Upper lobe of left lung (tissue), 6 donors: ENCODE measurements around the gene RAI1. TPM values are rescaled to one million over a fixed set of nuclear protein-coding genes. Genes with fewer than 3 reads are reported as not detected.

ENCODE experiments used
- ATAC-seq, 2 donors: fragments of 200-7000 bp; cut with Tn5 transposase; one replicate each; pipeline ENCODE4 v1.9.1; 2022; ENCODE audit warnings: mild to moderate bottlenecking in 2 of 2, moderate library complexity in 2 of 2; ENCODE audit not compliant: low FRiP score in 2 of 2
- DNase-seq, 2 donors: peaks; one replicate each; pipeline ENCODE4 v3.0.0-alpha.2; 2019 to 2020
- H3K27ac ChIP-seq, 4 donors: fragments of 200-600 bp; sonication (generic); one replicate each; pipeline ENCODE4 v1.5.1; 2016 to 2019
- H3K27me3 ChIP-seq, 4 donors: fragments of 200-600 bp; sonication (generic); one replicate each; pipeline ENCODE4 v1.5.1; 2017 to 2019
- H3K36me3 ChIP-seq, 4 donors: fragments of 200-600 bp; sonication (generic); one replicate each; pipeline ENCODE4 v1.5.1; 2016 to 2019
- H3K4me1 ChIP-seq, 4 donors: fragments of 200-600 bp; sonication (generic); one replicate each; pipeline ENCODE4 v1.5.1; 2018 to 2019
- H3K4me3 ChIP-seq, 4 donors: fragments of 200-600 bp; sonication (generic); one replicate each; pipeline ENCODE4 v1.5.1; 2017 to 2019; ENCODE audit warnings: mild to moderate bottlenecking in 2 of 4, moderate library complexity in 1 of 4
- H3K9me3 ChIP-seq, 4 donors: fragments of 200-600 bp; sonication (generic); one replicate each; pipeline ENCODE4 v1.5.1; 2018 to 2019
- EP300 ChIP-seq, 4 donors: sonication (generic); formaldehyde crosslinking; IDR thresholded peaks; one replicate each; pipeline ENCODE4 v1.5.1; 2017; ENCODE audit warnings: antibody characterized with exemption in 4 of 4, control low read depth in 2 of 4
- POLR2A ChIP-seq, 4 donors: fragments of 450-650 bp; IDR thresholded peaks; one replicate each; pipeline ENCODE4 v1.5.1; 2016 to 2017; ENCODE audit warnings: antibody characterized with exemption in 4 of 4, mild to moderate bottlenecking in 2 of 4
- POLR2AphosphoS5 ChIP-seq, 2 donors: sonication (generic); formaldehyde crosslinking; IDR thresholded peaks; one replicate each; pipeline ENCODE4 v1.5.1; 2017; ENCODE audit warnings: antibody characterized with exemption in 2 of 2
- WGBS, 2 donors: methylation state at CpG; one replicate each; pipeline ENCODE4 v1.1.5; 2017 to 2018; 5-methylcytosine and 5-hydroxymethylcytosine counted together
- total RNA-seq, 6 donors: library from RNA; depleted of rRNA in 4 of 6; stranded (reverse); fragments of >200 nt in 4 of 6; gene quantifications; one replicate each; pipeline versions ENCODE4 v1.1.0 to v1.2.1, GENCODE V29; 2016 to 2021
- TF ChIP-seq, protein P1 (sequence below), 6 experiments: fragments of 450-650 bp in 4 of 6; fragments of 200-600 bp in 2 of 6; sonication (generic) in 2 of 6; IDR thresholded peaks; one replicate each; pipeline ENCODE4 v1.5.1; 2016 to 2019; ENCODE audit warnings: antibody characterized with exemption in 6 of 6
- donor health status: DM: no; HTN: no; CAD: no; lungs with moderate emphysema.
- donor health status: DM: no; HTN: yes; CAD: no; lungs with severe emphysema.

Gene RAI1
- total RNA-seq, 6 donors from 2014 or later, result 33.8 to 76.6 (median 41.2) TPM

DNA sequence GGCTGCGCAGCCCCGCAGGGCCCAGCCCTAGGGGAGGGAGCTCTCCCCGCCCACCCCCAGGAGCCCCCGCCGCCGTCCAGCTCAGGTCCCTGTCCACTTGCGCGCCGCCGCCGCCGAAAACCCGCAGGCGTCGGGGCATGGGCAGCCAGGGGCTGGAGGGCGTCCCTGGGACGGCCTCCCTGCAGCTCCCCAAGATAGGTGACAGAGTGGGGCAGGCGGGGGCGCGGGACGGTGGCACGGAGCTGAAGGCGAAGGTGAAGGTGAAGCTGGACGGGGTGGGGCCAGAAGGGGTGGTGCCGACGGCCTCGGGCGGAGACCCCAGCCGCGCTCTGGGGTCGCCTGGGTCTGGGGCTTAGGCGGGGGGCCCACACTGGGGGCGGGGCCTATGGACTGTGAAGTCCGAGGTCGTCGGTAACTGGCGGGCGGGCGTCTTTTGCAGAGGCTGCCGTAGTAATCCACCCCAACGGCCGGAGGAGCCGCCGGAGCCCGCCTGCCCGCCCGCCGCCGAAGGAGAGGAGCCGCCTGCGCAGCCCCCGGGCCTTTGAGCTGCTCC lies 128.3 kb downstream of the RAI1 start:
- ATAC-seq (no peak), DNase-seq (peak in 1 of 2 donors; percentile 86)
- peaks cover 18 to 36% (median 23%) of the 10 kb centered on the region in 4 donors for H3K4me1 ChIP-seq
- WGBS, 2 donors, result 89% methylated on average over 29 of the region's 52 CpGs
- peak overlapping the region in 3 of 4 donors; percentile 10 to 70 (median 42) for H3K27ac ChIP-seq
- TF ChIP-seq EP300 (IDR thresholded peaks at IDR 0.05), result no peak
- no peak for TF ChIP-seq POLR2A (IDR thresholded peaks at IDR 0.05)
- TF ChIP-seq, protein P1, sequence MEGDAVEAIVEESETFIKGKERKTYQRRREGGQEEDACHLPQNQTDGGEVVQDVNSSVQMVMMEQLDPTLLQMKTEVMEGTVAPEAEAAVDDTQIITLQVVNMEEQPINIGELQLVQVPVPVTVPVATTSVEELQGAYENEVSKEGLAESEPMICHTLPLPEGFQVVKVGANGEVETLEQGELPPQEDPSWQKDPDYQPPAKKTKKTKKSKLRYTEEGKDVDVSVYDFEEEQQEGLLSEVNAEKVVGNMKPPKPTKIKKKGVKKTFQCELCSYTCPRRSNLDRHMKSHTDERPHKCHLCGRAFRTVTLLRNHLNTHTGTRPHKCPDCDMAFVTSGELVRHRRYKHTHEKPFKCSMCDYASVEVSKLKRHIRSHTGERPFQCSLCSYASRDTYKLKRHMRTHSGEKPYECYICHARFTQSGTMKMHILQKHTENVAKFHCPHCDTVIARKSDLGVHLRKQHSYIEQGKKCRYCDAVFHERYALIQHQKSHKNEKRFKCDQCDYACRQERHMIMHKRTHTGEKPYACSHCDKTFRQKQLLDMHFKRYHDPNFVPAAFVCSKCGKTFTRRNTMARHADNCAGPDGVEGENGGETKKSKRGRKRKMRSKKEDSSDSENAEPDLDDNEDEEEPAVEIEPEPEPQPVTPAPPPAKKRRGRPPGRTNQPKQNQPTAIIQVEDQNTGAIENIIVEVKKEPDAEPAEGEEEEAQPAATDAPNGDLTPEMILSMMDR (IDR thresholded peaks at IDR 0.05), result no peak
- TF ChIP-seq POLR2AphosphoS5 (IDR thresholded peaks at IDR 0.05), result no peak
- H3K9me3 ChIP-seq, result no peaks in the 10 kb centered on the region
- peak overlapping the region in 3 of 4 donors; percentile 5 to 23 (median 5) for H3K4me3 ChIP-seq
- H3K36me3 ChIP-seq, result peaks cover 18 to 62% (median 42%) of the 10 kb centered on the region in 4 donors
- H3K27me3 ChIP-seq, result no peaks in the 10 kb centered on the region

- peak overlapping the region in 3 of 4 donors; percentile 10 to 70 (median 42) for H3K27ac ChIP-seq
- H3K36me3 ChIP-seq, result peaks cover 22 to 62% (median 46%) of the 10 kb centered on the region in 4 donors
- H3K4me1 ChIP-seq, result peaks cover 18 to 36% (median 23%) of the 10 kb centered on the region in 4 donors
- H3K4me3 ChIP-seq, result peak overlapping the region in 3 of 4 donors; percentile 5 to 23 (median 5)
- H3K9me3 ChIP-seq, result no peaks in the 10 kb centered on the region
- DNase-seq (peak in 1 of 2 donors; percentile 89), ATAC-seq (peak in 1 of 2 donors; percentile 60)
- H3K27me3 ChIP-seq, result no peaks in the 10 kb centered on the region
- 89 to 93% methylated on average over 31 to 40 of the region's 68 CpGs for WGBS, 2 donors
- TF ChIP-seq, protein P1 (IDR thresholded peaks at IDR 0.05), result no peak
- TF ChIP-seq POLR2A (IDR thresholded peaks at IDR 0.05), result peak in 1 of 4 donors; percentile 17
- TF ChIP-seq EP300 (IDR thresholded peaks at IDR 0.05), result no peak
- TF ChIP-seq POLR2AphosphoS5 (IDR thresholded peaks at IDR 0.05), result no peak
These were observed 129.0 kb downstream of the RAI1 start for GRCh38 chr17:17810084-17810894.

GRCh38 chr17:17810895-17811248 lies 129.6 kb downstream of the RAI1 start:
- Histone ChIP-seq H3K36me3 (peaks cover 27 to 61% (median 49%) of the 10 kb centered on the region in 4 donors), H3K4me3 (no peak overlapping the region), H3K9me3 (no peaks in the 10 kb centered on the region), H3K27me3 (no peaks in the 10 kb centered on the region), H3K27ac (peak overlapping the region in 1 of 4 donors; percentile 10), H3K4me1 (peaks cover 18 to 36% (median 23%) of the 10 kb centered on the region in 4 donors)
- TF ChIP-seq POLR2A (IDR thresholded peaks at IDR 0.05) (no peak), POLR2AphosphoS5 (IDR thresholded peaks at IDR 0.05) (no peak), EP300 (IDR thresholded peaks at IDR 0.05) (no peak)
- TF ChIP-seq, protein P1 (IDR thresholded peaks at IDR 0.05), result no peak
- WGBS, 2 donors, result 90 to 92% methylated on average over 17 to 27 of the region's 27 CpGs
- ATAC-seq (no peak), DNase-seq (peak in 1 of 2 donors; percentile 85)

- peak overlapping the region in 3 of 4 donors; percentile 17 to 55 (median 46) for H3K27ac ChIP-seq
- peaks cover 18 to 36% (median 23%) of the 10 kb centered on the region in 4 donors for H3K4me1 ChIP-seq
These were observed 130.3 kb downstream of the RAI1 start for GRCh38 chr17:17811381-17812210.

More at GRCh38 chr17:17811381-17812210, 130.3 kb downstream of the RAI1 start:
- no peak for TF ChIP-seq POLR2AphosphoS5 (IDR thresholded peaks at IDR 0.05)
- TF ChIP-seq, protein P1 (IDR thresholded peaks at IDR 0.05), result no peak
- TF ChIP-seq EP300 (IDR thresholded peaks at IDR 0.05), result no peak
- no peak for TF ChIP-seq POLR2A (IDR thresholded peaks at IDR 0.05)
- ATAC-seq (no peak), DNase-seq (no peak)
- Histone ChIP-seq H3K36me3 (peaks cover 32 to 61% (median 54%) of the 10 kb centered on the region in 4 donors), H3K9me3 (no peaks in the 10 kb centered on the region), H3K4me3 (no peak overlapping the region), H3K27me3 (no peaks in the 10 kb centered on the region)
- WGBS, 2 donors, result 47 to 49% methylated on average over 15 of the region's 15 CpGs
